KMS-11 (cell line): ENCODE measurements around the gene MYT1.

ENCODE experiments used
- H2AFZ ChIP-seq: fragments of 200-600 bp; sonication (generic); 2 replicates; pipeline ENCODE4 v1.6.1; 2016; ENCODE audit warnings: antibody characterized with exemption, mixed run types, low read depth
- H3K27ac ChIP-seq: fragments of 200-600 bp; sonication (generic); 2 replicates; pipeline ENCODE4 v1.6.1; 2016; ENCODE audit warnings: mild to moderate bottlenecking, mixed run types
- H3K27me3 ChIP-seq: fragments of 200-600 bp; sonication (generic); 2 replicates; pipeline ENCODE4 v1.6.1; 2017; ENCODE audit warnings: mild to moderate bottlenecking, low read depth, mixed run types, moderate library complexity; ENCODE audit not compliant: insufficient read depth
- H3K36me3 ChIP-seq: fragments of 200-600 bp; sonication (generic); 2 replicates; pipeline ENCODE4 v1.6.1; 2017; ENCODE audit warnings: mild to moderate bottlenecking, mixed run types; ENCODE audit not compliant: insufficient read depth
- H3K4me1 ChIP-seq: fragments of 200-600 bp; sonication (generic); 2 replicates; pipeline ENCODE4 v1.6.1; 2016; ENCODE audit warnings: mild to moderate bottlenecking, low read depth, mixed run types; ENCODE audit not compliant: poor library complexity, severe bottlenecking
- H3K4me2 ChIP-seq: fragments of 200-600 bp; sonication (generic); 2 replicates; pipeline ENCODE4 v1.7.0; 2016; ENCODE audit warnings: mild to moderate bottlenecking, mixed run types
- H3K4me3 ChIP-seq: fragments of 200-600 bp; sonication (generic); IDR thresholded peaks from 2 replicates; pipeline ENCODE4 v1.6.1; 2017; ENCODE audit warnings: low read depth, low read length, mixed read lengths; ENCODE audit not compliant: insufficient read depth
- H3K79me2 ChIP-seq: fragments of 200-600 bp; sonication (generic); 2 replicates; pipeline ENCODE4 v1.6.1; 2016; ENCODE audit warnings: low read depth, mixed run types; ENCODE audit not compliant: insufficient read depth
- H3K9ac ChIP-seq: fragments of 200-600 bp; sonication (generic); 2 replicates; pipeline ENCODE4 v1.6.1; 2016; ENCODE audit warnings: mild to moderate bottlenecking, mixed run types
- H4K20me1 ChIP-seq: fragments of 200-600 bp; sonication (generic); 2 replicates; pipeline ENCODE4 v1.6.1; 2016; ENCODE audit warnings: mild to moderate bottlenecking, mixed run types; ENCODE audit not compliant: insufficient read depth
- CTCF ChIP-seq: fragments of 200-600 bp; sonication (generic); conservative IDR thresholded peaks from 2 replicates; pipeline ENCODE4 v1.6.1; 2017; ENCODE audit warnings: low read depth, mild to moderate bottlenecking, antibody characterized with exemption, low read length, moderate library complexity, mixed read lengths

MYT1 gene

GRCh38 chr20:64199395-64199794, 35.1 kb downstream of the MYT1 start:
- Histone ChIP-seq H3K4me2 (no peak overlapping the region), H3K4me1 (no peaks in the 10 kb centered on the region), H3K79me2 (no peaks in the 10 kb centered on the region), H3K27ac (no peak overlapping the region), H2AFZ (no peak overlapping the region), H3K4me3 (no peak overlapping the region), H3K9ac (no peak overlapping the region), H3K27me3 (peaks cover 96% of the 10 kb centered on the region), H3K36me3 (no peaks in the 10 kb centered on the region), H4K20me1 (no peaks in the 10 kb centered on the region)
- no peak for TF ChIP-seq CTCF

GRCh38 chr20:64200740-64201139, 36.5 kb downstream of the MYT1 start:
- Histone ChIP-seq H2AFZ (no peak overlapping the region), H3K36me3 (no peaks in the 10 kb centered on the region), H3K27ac (no peak overlapping the region), H3K4me3 (no peak overlapping the region), H3K4me2 (no peak overlapping the region), H3K9ac (no peak overlapping the region), H3K27me3 (peaks cover 98% of the 10 kb centered on the region), H3K4me1 (no peaks in the 10 kb centered on the region), H3K79me2 (no peaks in the 10 kb centered on the region), H4K20me1 (no peaks in the 10 kb centered on the region)
- no peak for TF ChIP-seq CTCF

- H3K9ac ChIP-seq: no peak overlapping the region
- H4K20me1 ChIP-seq: no peaks in the 10 kb centered on the region
- no peaks in the 10 kb centered on the region for H3K79me2 ChIP-seq
- TF ChIP-seq CTCF: no peak
- peaks cover 98% of the 10 kb centered on the region for H3K27me3 ChIP-seq
- no peak overlapping the region for H3K27ac ChIP-seq
- H2AFZ ChIP-seq: no peak overlapping the region
- H3K36me3 ChIP-seq: no peaks in the 10 kb centered on the region
- H3K4me2 ChIP-seq: no peak overlapping the region
- no peak overlapping the region for H3K4me3 ChIP-seq
- H3K4me1 ChIP-seq: no peaks in the 10 kb centered on the region
Measured at GRCh38 chr20:64201653-64202052, 37.4 kb downstream of the MYT1 start.

GRCh38 chr20:64203037-64203777, 39.0 kb downstream of the MYT1 start:
- H3K79me2 ChIP-seq: no peaks in the 10 kb centered on the region
- H3K27ac ChIP-seq: no peak overlapping the region
- H2AFZ ChIP-seq: no peak overlapping the region
- TF ChIP-seq CTCF: no peak
- no peak overlapping the region for H3K4me2 ChIP-seq
- H3K36me3 ChIP-seq: no peaks in the 10 kb centered on the region
- H3K4me3 ChIP-seq: no peak overlapping the region
- no peak overlapping the region for H3K9ac ChIP-seq
- H4K20me1 ChIP-seq: no peaks in the 10 kb centered on the region
- H3K4me1 ChIP-seq: no peaks in the 10 kb centered on the region
- H3K27me3 ChIP-seq: peaks cover 100% of the 10 kb centered on the region
